HEK293T (cell line): ENCODE data around the gene CELA2B.

ENCODE experiments used
- BHLHE40 ChIP-seq: fragments of 450-650 bp; IDR thresholded peaks from 2 replicates; pipeline ENCODE4 v1.6.1; 2016; ENCODE audit warnings: mild to moderate bottlenecking, moderate library complexity, borderline replicate concordance
- CTBP1 ChIP-seq: fragments of 450-650 bp; IDR thresholded peaks from 2 replicates; pipeline ENCODE4 v1.6.1; 2016; ENCODE audit warnings: borderline replicate concordance
- FOXM1 ChIP-seq: fragments of 450-650 bp; IDR thresholded peaks from 2 replicates; pipeline ENCODE4 v1.6.1; 2017; ENCODE audit warnings: mild to moderate bottlenecking, borderline replicate concordance
- LEF1 ChIP-seq: fragments of 450-650 bp; IDR thresholded peaks from 2 replicates; pipeline ENCODE4 v1.6.1; 2017; ENCODE audit warnings: mild to moderate bottlenecking, borderline replicate concordance
- NFRKB ChIP-seq: fragments of 450-650 bp; IDR thresholded peaks from 2 replicates; pipeline ENCODE4 v1.6.1; 2016; ENCODE audit warnings: mild to moderate bottlenecking, moderate library complexity
- ZNF384 ChIP-seq: fragments of 450-650 bp; IDR thresholded peaks from 2 replicates; pipeline ENCODE4 v1.6.1; 2016
- TF ChIP-seq, protein P1 (sequence below): fragments of 450-650 bp; IDR thresholded peaks from 2 replicates; pipeline ENCODE4 v1.6.1; 2016

DNA sequence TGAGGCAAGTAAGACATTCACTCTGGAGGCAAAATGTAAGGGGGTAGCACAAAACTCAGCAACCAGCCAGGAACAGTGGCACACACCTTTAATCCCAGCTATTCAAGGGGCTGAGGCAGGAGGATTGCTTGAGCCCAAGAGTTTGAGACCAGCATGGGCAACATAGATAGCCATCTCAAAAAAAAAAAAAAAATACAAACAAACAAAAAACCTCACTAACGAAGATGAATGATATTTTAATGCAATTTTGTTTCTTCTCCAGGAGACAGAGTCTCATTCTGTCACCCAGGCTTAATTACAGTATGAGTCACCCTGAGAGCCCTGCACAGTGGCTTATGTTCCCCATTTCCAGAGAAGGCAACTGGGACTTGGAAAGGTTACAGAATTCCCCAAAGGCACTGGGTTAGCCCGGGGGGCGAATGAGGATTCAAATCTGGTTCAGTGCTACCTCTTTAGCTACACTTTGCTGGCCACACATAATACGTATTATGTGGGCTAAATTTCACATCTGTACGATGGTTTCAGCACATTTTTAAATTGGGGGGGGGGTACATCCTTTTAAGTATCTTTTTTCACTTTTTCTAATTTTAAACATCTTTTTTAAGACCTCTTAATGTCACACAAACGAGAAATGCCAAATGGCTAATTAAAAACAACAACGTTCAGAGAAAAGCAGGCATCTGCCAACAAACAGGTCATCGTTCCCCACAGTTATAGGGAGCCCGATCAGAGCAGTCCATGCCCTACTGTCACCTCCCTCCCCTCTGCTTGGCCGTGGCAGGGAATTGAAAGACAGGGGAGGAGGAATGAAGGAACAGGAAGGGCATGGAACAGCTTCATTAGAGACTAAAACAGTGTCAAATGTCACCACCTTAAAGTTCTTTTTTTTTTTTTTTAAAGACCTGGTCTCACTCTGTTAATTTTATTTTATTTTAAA lies 15.9 kb upstream of the CELA2B start:
- TF ChIP-seq, protein P1, sequence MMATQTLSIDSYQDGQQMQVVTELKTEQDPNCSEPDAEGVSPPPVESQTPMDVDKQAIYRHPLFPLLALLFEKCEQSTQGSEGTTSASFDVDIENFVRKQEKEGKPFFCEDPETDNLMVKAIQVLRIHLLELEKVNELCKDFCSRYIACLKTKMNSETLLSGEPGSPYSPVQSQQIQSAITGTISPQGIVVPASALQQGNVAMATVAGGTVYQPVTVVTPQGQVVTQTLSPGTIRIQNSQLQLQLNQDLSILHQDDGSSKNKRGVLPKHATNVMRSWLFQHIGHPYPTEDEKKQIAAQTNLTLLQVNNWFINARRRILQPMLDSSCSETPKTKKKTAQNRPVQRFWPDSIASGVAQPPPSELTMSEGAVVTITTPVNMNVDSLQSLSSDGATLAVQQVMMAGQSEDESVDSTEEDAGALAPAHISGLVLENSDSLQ: 0 out of 2 replicates have a peak, but pooled peaks have one; percentile 7
- no peak for TF ChIP-seq FOXM1
- TF ChIP-seq LEF1: no peak
- peak; percentile 45; the same call in 1 of the 2 replicates for TF ChIP-seq ZNF384
- no peak for TF ChIP-seq NFRKB
- no peak for TF ChIP-seq CTBP1
- TF ChIP-seq BHLHE40: no peak
